Stimulated activated CD8-positive, alpha-beta memory T cell treated with anti-CD3 and anti-CD28 coated beads, Interleukin-7, amount 100 ng/mL, for 4 hours (primary cell): ENCODE results near the gene DNAI2.

Experiments used
- DNase-seq, 2 donors: peaks; one replicate each; pipeline ENCODE4 v3.0.0-alpha.2; 2020; ENCODE audit warnings: low read depth in 2 of 2

DNAI2 gene, protein sequence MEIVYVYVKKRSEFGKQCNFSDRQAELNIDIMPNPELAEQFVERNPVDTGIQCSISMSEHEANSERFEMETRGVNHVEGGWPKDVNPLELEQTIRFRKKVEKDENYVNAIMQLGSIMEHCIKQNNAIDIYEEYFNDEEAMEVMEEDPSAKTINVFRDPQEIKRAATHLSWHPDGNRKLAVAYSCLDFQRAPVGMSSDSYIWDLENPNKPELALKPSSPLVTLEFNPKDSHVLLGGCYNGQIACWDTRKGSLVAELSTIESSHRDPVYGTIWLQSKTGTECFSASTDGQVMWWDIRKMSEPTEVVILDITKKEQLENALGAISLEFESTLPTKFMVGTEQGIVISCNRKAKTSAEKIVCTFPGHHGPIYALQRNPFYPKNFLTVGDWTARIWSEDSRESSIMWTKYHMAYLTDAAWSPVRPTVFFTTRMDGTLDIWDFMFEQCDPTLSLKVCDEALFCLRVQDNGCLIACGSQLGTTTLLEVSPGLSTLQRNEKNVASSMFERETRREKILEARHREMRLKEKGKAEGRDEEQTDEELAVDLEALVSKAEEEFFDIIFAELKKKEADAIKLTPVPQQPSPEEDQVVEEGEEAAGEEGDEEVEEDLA

DNA sequence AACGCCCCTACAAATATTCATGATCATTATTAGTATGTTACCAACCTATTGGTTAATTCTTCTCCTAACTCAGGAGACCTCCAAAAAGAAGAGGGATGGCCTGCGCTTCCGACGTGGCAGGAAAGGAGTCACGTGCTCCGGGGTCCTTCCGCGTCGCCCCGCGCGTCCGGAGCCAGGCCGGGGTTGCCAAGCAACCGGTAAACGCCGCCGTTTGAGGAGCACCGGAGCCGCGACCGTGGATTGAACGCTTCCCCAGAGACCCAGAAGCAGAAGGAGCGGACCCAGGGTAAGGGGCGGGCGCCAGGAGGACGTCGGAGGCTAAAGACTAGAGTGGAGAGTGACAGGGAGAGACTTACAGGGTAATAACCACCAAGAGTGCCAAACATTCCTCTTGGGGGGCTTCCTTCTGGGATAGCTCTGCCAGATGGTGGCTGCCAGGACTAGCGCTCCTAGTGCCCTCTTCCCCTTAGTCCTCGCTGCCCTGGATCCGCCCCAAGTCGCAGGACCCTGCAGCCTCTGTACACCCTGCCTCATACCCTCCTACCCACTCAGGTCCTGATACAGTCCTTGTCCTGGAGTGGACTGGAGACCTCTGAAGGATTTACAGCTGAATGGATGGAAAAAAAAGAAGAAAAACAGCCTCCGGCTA is at the start of gene DNAI2:
Gene DNAI2 (plus strand): TSS at position 175 of the 649 bp plus-strand sequence. CDS start 7,584 bp downstream, outside the sequence.
- DNase-seq, result peak in 1 of 2 donors; percentile 15

DNA sequence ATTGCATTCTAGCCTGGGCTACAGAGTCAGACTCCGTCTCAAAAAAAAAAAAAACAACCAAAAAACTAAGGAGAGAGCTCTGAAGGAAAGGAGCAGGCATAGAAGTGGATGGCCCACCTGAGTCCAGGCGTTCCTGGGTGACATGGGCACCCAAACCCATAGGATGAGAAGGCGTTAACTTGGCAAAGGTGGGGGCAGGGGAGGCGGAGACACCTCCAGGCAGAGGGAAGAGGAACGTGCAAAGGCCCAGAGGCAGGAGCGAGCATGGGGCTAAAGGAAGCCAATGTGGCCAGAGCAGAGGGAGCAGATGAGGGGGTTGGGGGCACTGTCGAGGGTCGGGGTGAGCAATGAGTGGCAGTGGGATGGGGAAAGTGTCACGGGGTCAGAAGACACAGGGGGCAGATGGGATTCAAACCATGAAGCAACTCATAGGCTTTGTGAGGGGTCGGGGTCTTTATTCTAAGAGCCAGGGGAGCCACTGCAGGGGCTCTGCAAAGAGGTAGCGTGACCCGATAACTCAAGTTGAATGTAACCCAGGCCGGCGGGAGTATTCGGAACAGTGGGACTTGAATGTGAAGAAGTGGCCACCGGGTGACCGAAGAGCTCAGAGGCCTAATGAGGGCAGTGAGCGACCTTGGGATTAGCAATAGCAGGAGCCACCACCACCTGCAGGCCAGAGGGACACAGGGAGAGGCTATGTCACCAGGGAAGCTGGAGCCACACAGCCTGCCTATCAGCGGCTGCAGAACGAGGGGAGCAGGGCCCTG is 48.9 kb upstream of the DNAI2 start:
- DNase-seq, result no peak

DNA sequence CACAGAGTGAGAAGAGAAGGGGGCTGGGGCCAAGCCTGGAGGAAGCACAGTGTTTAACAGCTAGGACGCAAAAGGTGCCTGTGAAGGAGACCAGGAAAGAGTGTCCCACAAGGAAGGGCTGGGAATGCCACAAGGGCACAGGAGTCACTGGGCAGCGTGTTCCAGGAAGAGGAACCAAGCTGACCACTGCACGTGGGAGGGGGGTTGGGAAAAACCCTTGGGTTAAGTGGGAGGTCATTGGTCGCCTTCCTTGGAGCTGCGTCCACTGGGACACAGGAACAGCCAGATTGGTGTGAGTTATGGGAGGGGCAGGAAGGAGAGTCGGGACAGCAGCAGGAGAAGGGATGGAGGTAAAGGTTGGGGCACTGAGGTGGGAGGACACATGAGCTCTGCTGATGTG is 47.8 kb upstream of the DNAI2 start:
- DNase-seq, result no peak

DNA sequence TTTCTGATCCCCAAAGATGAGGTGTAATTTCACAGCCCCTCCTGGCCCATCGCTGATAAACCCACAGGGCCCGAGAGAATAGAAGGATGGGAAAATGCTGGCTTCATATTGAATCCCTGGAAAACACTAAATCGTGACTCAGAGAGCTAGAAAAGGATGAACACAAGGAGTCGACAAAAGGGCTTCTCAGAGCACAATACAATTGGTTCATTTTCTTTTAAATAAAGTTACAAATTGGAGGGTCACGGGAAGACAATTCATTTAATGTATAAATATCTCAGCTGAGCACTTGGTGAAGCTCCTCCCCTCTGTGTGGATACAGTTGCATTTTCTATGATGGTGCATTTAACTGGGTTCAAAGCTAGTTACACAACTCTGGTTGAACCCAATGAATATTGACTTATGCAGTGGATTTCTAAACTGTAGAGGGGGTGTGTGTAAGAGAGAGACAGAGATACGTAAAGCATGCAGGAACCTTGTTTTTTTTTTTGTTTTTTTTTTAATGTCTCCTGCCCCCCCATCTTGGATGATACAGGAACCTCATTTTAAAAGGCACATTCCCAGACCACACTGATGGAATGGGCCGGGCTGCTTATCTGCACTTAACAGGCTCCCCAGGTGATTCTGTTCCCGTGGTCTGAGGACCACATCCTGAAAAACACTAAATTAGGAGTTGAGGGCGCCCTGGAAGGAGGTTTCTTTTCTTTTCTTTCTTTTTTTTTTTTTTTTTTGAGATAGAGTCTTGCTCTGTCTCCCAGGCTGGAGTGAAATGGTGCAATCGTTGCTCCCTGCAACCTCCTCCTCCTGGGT is 46.6 kb upstream of the DNAI2 start:
- DNase-seq, result no peak

DNA sequence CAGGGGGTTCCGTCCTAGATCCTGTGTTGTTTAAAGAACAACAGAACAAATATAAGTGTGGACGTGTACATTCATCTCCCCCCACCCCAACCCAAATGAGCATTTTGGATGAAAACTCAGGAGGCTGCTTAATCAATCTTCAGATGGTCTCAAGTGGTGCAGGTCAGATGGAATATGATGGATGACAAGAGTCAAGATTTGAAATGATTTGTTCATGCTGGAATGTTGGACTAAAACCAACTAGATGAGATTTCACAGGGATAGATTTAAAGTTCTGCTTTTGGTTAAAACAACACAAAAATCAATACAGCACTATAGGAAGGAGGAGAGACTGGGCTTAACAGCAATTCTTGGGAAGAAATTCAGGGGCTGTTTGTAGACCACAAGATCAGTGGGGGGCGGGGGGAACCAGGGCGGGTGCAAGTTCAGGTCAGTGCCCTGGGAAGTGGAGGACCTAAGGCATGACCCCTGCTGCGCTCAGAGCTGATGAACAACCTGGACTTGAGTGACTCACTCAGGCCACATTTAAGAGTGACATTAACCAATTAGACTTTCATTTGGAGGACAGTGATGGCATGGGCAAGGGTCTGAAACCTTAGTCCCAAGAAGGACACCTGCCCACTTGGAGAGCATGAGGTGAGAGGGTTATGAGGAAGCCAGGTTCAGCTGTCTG is 45.6 kb upstream of the DNAI2 start:
- DNase-seq, result no peak

DNA sequence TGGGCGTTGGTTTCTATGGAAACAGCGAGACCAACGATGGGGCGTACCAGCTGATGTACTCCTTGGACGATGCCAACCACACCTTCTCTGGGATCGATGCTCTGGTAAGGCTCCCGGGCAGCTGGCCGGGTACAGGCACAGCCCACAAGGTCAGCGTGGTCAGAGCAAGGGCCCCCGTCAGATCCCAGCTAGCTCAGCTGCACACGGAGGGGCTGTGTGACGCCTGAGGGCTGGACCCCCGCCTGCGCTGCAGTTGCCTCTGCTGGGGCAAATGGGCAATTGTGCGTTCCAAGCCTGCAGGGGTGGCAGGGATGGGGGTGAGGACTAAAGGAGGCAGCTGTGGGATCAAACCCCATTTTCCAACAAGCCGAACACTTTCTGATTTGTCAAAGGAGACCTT is 43.1 kb upstream of the DNAI2 start:
- no peak for DNase-seq

DNA sequence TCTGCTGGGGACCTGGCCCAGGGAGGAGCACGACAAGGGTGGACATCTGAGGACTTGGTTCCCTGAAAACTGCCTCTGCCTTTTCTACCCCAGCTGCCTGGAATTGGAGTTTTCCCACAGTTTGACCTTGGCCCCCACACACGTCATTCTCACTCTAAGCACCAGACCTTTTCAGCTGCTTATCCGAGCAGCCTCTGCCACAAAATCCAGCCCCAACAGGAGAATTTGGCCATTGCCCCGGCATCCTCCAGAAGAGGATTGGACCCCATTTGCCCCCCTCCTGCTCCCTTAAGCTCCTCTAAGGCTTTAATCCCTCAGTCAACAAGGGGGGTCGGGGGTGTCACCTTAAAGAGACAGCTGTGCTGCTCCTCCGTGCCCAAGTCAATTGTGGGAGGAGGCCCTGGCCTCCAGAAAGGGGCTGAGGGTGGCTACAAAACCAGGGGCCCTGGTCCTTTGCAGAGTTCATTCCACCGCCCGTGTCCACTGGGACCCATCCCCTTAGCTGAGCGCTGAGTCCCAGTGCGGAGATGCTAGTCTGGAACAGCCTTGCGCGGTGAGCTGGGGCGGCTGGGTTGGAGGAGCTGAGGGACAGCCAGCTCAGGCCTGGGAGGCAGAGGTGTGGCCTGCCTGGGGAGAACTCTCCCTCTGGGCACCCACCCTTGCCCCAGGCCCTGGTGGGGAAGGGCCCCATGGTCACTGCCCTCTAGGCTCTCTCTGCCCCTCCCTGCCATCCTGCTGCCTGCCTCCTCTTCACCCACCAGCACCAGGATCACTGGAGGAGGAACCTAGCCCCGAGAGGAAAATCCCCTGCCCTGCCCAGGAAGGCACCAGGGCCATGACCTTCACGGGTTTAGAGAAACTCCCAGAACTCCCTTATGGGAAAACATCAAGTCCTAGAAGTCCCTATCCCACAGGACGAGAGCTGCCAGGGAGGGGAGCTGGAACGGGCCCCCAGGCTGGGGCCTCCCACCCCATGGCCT is 41.8 kb upstream of the DNAI2 start:
- no peak for DNase-seq

DNA sequence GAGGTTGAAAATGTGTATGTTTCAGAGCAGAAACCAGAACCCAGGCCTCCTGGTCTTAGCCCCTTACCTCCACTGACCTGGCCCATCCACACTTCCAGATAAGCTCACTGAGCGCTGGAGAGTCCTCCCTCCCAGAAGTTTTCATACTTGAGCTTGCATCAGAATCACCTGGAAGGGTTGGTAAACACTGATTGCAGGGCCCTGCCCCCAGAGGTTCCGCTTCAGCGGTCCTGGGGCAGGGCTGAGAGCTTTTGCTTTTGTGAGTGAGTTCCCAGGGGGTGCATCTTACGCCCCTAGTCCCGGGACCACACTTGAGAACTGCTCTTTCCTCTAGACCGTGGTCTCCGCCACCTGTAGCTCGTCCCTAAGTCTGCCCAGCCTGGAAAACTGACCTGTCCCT is 40.1 kb upstream of the DNAI2 start:
- DNase-seq, result no peak

DNA sequence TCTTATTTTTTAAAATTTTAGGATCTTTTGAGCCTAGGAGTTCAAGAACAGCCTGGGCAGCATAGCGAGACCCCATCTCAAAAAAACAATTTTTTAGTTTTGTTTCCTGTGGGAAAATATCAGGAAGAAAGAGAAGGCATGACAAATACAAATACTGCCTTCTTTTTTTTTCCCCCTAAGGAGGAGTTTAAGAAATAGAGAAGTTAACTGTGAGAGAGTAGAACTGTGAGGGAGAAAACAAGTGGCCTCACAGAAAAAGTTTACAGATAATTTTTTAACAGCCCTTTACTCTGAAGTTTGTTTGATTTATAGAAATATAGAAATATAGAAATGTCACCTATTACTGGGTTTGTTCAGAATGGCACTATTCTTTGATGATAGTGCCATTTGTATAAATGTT is 39.5 kb upstream of the DNAI2 start:
- no peak for DNase-seq

DNA sequence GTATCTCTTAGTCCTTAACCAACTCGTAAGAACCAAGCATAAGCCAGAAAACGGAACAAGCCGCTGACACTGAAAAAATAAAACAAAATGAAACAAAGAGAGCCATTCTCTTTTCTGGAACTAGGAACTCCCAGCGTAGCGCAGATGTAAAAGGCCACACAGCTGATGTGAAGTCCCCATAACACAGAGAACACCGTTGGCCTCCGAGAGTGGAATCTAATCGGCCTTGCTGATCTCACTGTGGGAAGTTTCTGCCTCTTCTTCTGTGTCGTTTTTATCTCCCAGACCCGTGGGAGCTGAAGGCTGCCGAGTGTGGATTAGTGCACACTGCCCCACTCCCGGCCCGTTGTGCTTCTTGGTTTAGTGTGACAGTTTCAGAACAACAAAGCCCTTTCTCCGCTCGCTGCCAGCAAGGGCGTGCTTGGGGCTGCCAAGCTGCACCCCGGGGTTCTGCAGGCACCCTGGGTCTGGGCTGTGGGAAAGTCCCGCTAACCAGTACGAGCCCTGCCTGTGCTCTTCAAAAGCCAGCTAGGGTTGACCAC is 38.9 kb upstream of the DNAI2 start:
- DNase-seq, result no peak

DNA sequence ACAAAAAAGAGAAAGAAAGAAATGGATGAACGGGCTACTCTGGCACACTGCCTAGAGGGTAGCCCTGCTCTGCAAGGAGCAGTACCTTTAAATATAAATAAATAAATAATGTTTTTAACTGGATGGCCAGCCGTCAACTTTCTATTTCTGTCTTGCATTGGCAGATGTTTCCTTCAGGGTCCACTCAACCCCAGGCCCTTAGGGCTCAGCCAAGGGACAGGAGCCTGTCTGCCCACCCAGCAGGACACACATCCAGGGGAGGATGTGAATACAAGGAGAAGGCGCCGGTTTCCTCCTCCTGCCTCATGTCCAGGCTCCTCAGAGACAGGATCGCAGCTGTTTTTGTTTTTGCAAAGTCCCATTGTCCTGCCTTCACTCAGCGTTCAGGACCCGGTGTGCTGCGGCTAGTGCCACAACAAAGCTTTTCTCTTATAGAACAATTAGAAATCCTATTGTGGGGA is 38.1 kb upstream of the DNAI2 start:
- DNase-seq, result no peak

DNA sequence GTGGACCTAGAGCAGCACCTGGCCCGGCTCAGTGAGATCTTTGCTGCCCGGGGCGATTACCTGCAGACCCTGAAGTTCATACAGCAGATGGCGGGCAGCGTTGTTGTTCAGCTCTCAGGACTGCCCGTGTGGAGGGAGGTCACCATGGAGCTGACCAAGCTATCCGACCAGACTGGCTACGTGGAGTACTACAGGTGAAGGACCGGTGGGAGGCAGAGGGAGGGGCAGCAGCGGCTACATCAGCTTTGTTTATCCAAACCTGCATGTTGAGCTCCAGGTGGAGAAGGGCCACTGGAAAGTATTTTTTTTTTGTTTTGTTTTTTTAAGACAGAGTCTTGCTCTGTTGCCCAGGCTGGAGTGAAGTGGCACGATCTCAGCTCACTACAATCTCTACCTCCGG is 36.7 kb upstream of the DNAI2 start:
- DNase-seq, result no peak

DNA sequence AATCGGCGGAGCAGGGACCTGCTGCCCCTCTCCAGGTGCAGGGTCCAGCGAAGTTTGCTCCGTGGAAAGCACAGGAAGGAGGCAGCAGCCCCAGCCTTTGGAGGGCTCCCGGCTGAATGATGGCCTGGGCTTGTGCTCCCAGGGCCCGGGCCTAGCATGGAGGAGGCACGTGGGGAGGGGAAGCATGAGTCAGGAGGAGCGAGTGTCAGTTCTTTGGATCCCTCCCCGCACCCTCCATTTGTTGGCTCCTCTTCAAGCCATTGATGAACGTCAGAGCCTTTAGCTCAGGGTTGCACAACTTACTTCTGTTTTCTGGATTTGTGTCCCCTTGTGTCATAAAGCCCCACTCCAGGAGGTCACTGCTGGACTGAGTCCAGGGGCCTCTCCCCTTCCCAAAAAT is 34.9 kb upstream of the DNAI2 start:
- DNase-seq, result no peak

DNA sequence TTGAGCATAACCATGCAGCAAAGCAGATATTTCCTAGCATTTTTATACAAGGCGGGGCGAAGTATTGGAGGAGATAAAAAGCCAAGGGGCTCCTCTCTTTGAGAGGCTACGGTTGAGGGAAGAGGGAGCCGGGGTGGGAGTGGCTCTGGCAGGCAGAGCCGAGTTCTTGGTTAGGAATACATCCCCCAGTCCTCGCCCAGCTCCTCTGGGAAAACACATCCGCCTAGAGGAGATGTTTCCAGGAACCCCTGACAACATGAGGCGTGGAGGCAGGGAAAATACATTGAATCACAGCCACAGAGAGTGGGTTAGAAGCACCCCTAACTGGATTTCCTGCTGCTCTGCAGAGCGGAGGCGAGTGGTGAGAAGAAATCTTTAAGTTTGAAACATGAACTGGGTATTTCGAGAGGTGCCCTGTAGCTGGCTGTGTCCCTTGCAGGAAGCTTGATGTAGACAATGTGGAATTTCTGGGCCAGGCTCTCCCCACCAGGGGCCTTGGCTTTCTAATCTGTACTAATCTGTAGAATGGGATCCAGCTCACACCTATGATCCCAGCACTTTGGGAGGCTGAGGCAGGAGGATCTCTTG is 33.3 kb upstream of the DNAI2 start:
- DNase-seq, result no peak

DNA sequence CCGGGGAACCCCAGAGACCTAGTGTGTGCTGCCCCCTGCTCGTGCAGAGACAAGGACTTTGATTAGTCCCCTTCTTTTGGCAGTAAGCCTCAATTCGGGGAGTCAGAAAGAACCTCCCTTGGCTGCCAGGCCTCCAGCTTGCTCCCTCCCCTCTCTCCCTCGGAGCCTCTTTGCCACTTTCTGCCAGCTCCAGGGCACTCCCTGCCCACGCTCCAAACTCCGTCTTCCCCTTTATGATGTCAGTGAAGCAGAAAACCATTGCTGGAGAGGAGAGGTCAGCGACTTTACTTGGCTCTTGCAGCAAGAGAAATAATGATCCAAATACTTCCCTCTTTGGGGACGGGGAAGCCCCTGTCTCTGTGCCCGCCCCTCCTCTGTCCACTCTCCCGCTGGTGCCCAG is 32.6 kb upstream of the DNAI2 start:
- DNase-seq, result no peak

DNA sequence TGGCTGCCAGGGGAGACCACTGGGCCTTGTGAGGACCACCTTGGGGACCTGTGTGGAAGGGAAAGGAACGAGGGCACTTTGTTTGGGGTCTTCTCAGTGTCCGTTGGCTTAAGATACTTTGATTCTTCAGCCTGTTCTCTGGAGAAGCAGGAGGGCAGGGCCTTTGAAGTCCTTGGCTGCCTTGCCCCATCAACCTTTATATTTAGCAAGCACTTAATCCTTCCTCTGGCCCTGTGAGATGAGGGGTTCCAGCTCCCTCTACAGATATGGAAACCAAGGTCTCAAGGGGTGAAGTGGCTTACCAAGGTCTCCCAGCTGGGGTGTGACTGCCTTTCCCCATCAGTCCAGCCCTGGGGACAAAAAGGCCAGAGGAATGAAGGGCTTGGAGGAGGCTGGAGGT is 32.2 kb upstream of the DNAI2 start:
- no peak for DNase-seq

DNA sequence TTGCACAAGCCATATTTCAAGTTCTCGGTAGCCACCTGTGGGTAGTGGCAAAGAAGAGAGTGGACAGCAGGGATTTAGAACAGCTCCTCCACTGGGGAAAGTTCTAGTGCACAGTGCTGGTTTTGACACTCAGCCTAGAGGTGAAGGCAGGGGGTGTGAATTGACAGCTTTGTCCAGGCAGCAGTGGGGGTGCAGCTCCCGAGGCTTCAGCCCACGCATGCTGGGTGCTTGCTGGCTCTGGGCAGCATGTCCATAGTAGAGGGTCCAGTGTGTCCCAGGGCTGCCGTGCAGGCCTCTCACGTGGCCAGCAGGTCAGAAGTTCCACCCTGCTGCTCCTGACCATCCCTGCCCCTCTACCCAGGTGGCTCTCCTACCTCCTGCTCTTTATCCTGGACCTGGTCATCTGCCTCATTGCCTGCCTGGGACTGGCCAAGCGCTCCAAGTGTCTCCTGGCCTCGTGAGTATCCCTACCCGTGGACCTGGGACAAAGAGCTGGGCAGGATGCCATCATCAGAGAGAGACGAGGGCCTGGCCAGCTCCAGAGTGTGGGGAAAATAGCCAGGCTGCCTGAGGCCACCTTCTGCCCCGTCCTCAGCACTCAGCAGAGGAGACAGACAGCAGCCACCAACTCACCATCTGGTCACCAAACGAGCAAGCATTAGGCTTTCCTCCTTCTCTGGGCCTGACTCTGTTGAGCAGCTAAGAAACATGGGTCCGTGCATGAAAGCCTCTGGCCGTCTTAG is 30.9 kb upstream of the DNAI2 start:
- DNase-seq, result no peak

DNA sequence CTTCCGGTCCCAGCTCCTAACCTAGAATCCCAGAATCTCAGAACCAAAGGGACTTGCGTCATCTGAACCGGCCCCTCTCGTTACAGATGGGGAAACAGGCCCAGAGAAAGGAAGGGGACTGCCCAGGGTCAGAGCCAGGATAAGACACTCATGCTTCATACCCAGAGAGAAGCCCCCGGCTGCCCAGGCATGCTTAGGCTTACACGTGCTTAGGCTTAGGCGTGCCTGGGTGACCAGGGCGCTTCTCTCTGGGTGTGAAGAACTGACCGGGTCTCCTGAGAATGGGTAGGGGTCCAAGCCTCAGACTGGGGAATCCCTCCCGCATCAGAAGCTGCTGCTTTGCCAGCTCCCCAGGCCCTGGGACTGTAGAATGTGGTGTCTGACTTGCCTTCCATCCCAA is 29.9 kb upstream of the DNAI2 start:
- no peak for DNase-seq
